ENCODE measurements around the gene KTN1. TPM values are rescaled to one million over a fixed set of nuclear protein-coding genes. Genes with fewer than 3 reads are reported as not detected.
A peak's percentile ranks its signal among the peaks of the same experiment; 100 is the strongest.

KTN1 gene
- total RNA-seq, 6 experiments from 2014 or later: 135 to 175 (median 148) TPM

DNA sequence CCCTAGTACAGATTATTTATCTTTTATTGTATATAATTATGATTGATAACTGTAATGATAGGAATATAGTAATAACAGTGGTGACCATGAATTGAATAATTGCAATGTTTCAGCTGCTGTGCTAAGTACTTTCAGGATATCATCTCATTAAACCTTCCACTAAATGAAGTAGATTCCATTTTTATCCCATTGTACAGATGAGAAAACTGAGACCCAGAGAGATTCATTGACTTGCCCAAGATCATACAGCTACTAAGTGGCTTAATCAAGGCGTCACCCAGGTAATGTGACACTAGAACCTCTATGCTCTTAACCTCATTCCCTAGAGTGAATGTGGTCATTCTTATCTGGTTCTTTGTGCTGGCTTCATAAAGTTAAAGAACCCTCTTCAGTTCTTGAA lies 124.6 kb downstream of the KTN1 start:
- no peaks in the 10 kb centered on the region for H3K9me3 Mint-ChIP-seq
- no peak for DNase-seq
- no peak overlapping the region for H3K4me3 Mint-ChIP-seq
- H3K36me3 Mint-ChIP-seq (ENCODE audit: low read depth): peaks cover 10% of the 10 kb centered on the region
- TF ChIP-seq, protein P1, sequence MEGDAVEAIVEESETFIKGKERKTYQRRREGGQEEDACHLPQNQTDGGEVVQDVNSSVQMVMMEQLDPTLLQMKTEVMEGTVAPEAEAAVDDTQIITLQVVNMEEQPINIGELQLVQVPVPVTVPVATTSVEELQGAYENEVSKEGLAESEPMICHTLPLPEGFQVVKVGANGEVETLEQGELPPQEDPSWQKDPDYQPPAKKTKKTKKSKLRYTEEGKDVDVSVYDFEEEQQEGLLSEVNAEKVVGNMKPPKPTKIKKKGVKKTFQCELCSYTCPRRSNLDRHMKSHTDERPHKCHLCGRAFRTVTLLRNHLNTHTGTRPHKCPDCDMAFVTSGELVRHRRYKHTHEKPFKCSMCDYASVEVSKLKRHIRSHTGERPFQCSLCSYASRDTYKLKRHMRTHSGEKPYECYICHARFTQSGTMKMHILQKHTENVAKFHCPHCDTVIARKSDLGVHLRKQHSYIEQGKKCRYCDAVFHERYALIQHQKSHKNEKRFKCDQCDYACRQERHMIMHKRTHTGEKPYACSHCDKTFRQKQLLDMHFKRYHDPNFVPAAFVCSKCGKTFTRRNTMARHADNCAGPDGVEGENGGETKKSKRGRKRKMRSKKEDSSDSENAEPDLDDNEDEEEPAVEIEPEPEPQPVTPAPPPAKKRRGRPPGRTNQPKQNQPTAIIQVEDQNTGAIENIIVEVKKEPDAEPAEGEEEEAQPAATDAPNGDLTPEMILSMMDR (IDR thresholded peaks at IDR 0.05): no peak
- no peak overlapping the region for H3K27ac Mint-ChIP-seq
- no peaks in the 10 kb centered on the region; the same call in none of the 2 replicates for H3K27me3 Mint-ChIP-seq (ENCODE audit: insufficient read depth)
- peaks cover 33% of the 10 kb centered on the region for H3K4me1 Mint-ChIP-seq (ENCODE audit: low read depth)

GRCh38 chr14:55705651-55706364 lies 125.8 kb downstream of the KTN1 start:
- Mint-ChIP-seq H3K4me1 (ENCODE audit: low read depth) (peaks cover 38% of the 10 kb centered on the region), H3K4me3 (no peak overlapping the region), H3K36me3 (ENCODE audit: low read depth) (peaks cover 8% of the 10 kb centered on the region), H3K27me3 (ENCODE audit: insufficient read depth) (no peaks in the 10 kb centered on the region; the same call in none of the 2 replicates), H3K9me3 (no peaks in the 10 kb centered on the region), H3K27ac (no peak overlapping the region)
- TF ChIP-seq, protein P1 (IDR thresholded peaks at IDR 0.05): no peak
- DNase-seq: no peak

GRCh38 chr14:55706365-55706684 lies 126.3 kb downstream of the KTN1 start:
- Mint-ChIP-seq H3K36me3 (ENCODE audit: low read depth) (peaks cover 3% of the 10 kb centered on the region), H3K4me1 (ENCODE audit: low read depth) (peaks cover 39% of the 10 kb centered on the region), H3K4me3 (no peak overlapping the region), H3K27ac (no peak overlapping the region), H3K9me3 (no peaks in the 10 kb centered on the region), H3K27me3 (ENCODE audit: insufficient read depth) (no peaks in the 10 kb centered on the region; the same call in none of the 2 replicates)
- no peak for DNase-seq
- TF ChIP-seq, protein P1 (IDR thresholded peaks at IDR 0.05): no peak

GRCh38 chr14:55706893-55707292 lies 126.9 kb downstream of the KTN1 start:
- H3K27me3 Mint-ChIP-seq (ENCODE audit: insufficient read depth): no peaks in the 10 kb centered on the region; the same call in none of the 2 replicates

GRCh38 chr14:55707365-55707804 lies 127.4 kb downstream of the KTN1 start:
- no peaks in the 10 kb centered on the region for H3K36me3 Mint-ChIP-seq (ENCODE audit: low read depth)
- TF ChIP-seq, protein P1 (IDR thresholded peaks at IDR 0.05): peak; percentile 84
- H3K27ac Mint-ChIP-seq: peak overlapping the region; percentile 50
- H3K27me3 Mint-ChIP-seq (ENCODE audit: insufficient read depth): no peaks in the 10 kb centered on the region; the same call in none of the 2 replicates
- peaks cover 40% of the 10 kb centered on the region for H3K4me1 Mint-ChIP-seq (ENCODE audit: low read depth)
- no peaks in the 10 kb centered on the region for H3K9me3 Mint-ChIP-seq
- no peak overlapping the region for H3K4me3 Mint-ChIP-seq
- peak; percentile 60 for DNase-seq

More at GRCh38 chr14:55706893-55707292, 126.9 kb downstream of the KTN1 start:
- DNase-seq: no peak
- peaks cover 39% of the 10 kb centered on the region for H3K4me1 Mint-ChIP-seq (ENCODE audit: low read depth)
- no peaks in the 10 kb centered on the region for H3K36me3 Mint-ChIP-seq (ENCODE audit: low read depth)
- TF ChIP-seq, protein P1 (IDR thresholded peaks at IDR 0.05): no peak
- H3K9me3 Mint-ChIP-seq: no peaks in the 10 kb centered on the region
- H3K27ac Mint-ChIP-seq: peak overlapping the region; percentile 50
- H3K4me3 Mint-ChIP-seq: no peak overlapping the region
